GM12872 (cell line): ENCODE results near the gene PIM3.

ENCODE experiments used
- TF ChIP-seq, protein P1 (sequence below): IDR thresholded peaks from 3 replicates; pipeline ENCODE4 v1.5.1; 2011; ENCODE audit warnings: low read depth, mild to moderate bottlenecking, low read length, moderate library complexity; ENCODE audit not compliant: insufficient read depth

The PIM3 gene

DNA sequence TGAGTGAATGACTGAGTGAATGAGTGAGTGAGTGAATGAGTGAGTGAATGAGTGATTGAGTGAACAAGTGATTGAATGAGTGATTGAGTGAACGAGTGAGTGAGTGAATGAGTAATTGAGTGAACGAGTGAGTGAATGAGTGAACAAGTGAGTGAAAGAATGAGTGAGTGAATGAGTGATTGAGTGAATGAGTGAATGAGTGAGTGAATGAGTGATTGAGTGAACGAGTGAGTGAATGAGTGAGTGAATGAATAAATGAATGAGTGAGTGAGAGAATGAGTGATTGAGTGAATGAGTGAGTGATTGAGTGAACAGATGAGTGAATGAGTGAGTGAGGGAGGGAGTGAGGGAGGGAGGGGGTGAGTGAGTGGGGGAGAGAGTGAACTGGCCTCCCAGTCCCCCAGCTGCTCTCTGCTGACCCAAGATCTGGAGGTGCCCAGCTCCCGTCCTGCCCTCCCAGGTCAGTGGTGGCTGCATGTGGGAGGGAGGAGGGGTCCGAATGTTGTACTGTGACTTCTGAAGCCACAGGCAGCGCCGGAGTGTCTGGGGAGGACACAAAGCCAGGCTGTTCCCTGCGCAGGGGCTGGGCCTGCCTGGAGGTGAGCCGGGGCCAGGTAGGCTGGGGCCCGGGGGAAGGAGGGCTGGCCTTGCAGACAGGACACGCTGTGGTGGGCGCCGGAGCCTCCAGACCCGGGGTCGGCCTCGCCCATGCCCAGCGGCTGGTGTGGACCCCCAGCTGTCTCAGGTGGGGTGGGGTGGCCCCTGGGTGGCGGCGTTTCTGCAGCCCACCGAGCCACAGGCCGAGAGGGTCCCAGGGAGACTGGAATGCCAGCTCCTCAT is 17.8 kb upstream of the PIM3 start:
- TF ChIP-seq, protein P1, sequence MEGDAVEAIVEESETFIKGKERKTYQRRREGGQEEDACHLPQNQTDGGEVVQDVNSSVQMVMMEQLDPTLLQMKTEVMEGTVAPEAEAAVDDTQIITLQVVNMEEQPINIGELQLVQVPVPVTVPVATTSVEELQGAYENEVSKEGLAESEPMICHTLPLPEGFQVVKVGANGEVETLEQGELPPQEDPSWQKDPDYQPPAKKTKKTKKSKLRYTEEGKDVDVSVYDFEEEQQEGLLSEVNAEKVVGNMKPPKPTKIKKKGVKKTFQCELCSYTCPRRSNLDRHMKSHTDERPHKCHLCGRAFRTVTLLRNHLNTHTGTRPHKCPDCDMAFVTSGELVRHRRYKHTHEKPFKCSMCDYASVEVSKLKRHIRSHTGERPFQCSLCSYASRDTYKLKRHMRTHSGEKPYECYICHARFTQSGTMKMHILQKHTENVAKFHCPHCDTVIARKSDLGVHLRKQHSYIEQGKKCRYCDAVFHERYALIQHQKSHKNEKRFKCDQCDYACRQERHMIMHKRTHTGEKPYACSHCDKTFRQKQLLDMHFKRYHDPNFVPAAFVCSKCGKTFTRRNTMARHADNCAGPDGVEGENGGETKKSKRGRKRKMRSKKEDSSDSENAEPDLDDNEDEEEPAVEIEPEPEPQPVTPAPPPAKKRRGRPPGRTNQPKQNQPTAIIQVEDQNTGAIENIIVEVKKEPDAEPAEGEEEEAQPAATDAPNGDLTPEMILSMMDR = no peak

DNA sequence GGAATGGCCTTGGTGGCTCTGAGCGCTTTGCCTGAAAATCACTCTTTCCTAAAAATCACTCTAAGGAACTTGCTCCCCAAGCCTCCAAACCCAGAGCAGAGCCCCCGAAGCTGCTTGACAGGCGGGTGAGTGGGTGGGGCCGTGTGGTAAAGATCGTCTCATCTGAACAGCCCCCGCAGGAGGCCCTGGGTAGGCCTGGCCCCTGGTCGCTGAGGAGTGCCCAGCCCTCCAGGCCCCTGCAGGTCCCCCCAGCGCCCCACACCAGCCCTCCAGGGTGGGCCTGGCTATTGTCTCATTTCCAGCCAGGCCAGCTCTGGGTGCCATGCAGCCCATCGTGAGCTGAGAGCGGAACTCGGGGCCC is 17.2 kb upstream of the PIM3 start:
- TF ChIP-seq, protein P1 = no peak

DNA sequence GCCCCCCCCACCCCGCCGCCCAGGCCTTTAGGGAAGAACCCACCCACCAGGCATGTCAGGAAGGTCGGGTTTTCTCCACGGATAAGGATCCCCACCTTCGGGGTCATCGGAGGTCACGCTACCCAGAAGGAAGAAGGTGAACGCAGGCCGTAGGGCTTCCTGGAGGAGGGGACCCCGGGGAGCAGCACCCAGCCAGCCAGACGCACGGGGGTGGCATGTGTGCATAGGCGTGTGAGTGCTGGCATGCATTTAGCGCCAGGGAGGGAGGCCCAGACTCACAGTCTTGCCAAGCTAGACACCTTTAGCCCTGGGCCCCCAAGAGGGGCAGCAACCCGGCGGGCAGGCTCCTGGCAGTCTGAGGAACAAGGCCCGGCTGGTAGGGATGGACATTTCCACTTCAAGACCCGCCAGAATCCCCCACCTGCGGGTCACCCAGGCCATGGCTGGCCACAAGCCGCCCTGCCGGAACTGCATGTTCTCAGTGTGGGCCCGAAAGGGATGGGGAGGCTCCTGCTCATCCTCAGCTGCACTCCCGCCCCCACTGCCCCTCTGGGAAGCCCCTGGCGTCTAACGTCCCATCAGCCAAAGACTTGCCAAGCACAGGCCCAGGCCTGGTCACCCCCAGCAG is 16.7 kb upstream of the PIM3 start:
- TF ChIP-seq, protein P1 = no peak

DNA sequence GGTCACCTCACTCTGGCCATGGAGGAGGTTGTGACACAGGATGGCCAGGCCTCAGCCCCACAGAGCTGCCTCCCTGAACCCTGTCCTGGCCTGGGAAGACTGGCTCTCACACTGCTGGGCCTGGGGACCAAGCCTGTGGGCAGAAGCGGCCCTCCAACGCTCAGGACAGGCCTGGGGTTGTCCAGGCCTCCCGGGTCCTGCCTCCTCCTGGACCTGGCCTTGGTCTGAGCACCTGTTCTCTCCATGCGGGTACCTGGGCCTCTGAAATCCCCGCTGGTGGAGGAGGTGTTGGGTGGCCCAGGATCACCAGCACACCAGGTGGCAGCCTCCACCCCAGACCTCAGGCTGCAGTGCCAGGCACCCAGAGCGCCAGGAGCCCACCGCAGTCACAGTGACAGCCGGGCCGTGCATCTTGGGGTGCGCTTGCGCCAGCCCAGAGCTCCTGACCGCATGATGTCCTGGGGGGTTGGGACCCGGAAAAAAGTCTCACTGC is 16.1 kb upstream of the PIM3 start:
- TF ChIP-seq, protein P1 = no peak

DNA sequence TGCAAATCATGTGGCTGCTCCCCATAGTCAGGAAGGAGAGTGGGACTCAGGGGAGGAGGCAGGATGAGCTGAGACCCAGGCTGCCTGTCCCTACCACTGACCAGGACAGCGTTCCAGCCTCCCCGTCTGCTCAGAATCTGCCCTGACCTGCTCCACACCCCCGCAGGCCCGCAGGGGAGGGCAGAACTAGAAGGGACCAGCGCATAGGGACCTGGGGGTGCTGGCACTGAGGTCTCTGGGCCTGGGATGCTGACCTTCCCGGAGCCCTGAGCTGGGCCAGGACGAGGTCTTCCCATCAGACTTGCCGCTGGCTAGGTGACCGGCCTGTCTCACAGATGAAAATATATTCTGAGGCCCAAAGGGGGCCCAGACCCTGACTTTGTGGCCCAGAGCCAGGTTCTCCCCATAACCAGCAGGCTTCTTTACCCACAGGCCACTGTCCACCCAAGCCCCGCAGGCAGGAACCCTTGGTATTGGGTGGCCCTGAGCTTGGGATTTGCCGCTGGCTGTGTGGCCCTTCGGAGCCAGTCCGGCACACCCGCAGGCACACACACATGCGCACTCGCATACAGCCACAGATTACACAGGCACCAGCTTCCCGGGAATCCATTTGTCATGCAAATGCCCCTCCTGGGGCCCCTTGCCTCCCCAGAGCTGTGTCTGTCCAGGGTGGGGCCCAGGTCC is 13.8 kb upstream of the PIM3 start:
- TF ChIP-seq, protein P1 = no peak

DNA sequence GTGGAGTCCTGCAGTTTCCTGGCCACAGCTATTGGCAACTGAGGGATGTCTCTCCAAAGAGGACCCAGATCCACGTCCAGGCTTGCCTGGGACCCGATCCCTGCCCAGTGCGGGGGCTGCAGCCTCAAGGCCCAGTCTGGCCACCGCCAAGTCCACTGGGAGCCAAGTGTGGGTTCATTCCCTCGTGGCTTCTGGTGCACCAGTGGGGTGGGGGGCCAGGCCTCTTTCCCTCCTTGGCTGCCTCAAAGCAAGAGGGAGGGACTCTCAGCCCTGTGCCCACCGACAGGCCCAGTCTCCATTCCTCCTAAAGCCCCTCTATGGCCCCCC is 13.3 kb upstream of the PIM3 start:
- TF ChIP-seq, protein P1 = no peak
